CD8-positive, alpha-beta memory T cell (primary cell): ENCODE data around the gene PTRH1. TPM values are rescaled to one million over a fixed set of nuclear protein-coding genes. Genes with fewer than 3 reads are reported as not detected.

ENCODE experiments used
- CTCF ChIA-PET: fragments of 350-600 bp; sonication (Branson Sonifier 250); formaldehyde crosslinking; loops from one replicate; lab custom pipeline; 2021; ENCODE audit warnings: antibody characterized with exemption; lab: Charles Lee
- POLR2A ChIA-PET: fragments of 350-600 bp; sonication (Branson Sonifier 250); formaldehyde crosslinking; loops from one replicate; lab custom pipeline; 2021; ENCODE audit warnings: antibody characterized with exemption; lab: Charles Lee
- DNase-seq, 5 donors: peaks; one replicate each; pipeline versions ENCODE4 v3.0.0 to v3.0.0-alpha.2; 2020 to 2022; ENCODE audit warnings: mixed read lengths in 1 of 5
- H3K27ac ChIP-seq: one replicate; pipeline ENCODE4 v1.7.0; 2013; ENCODE audit warnings: low read depth, mild to moderate bottlenecking, low read length, moderate library complexity
- H3K27me3 ChIP-seq: 2 replicates; pipeline ENCODE4 v1.7.0; 2013; ENCODE audit warnings: low read length, mild to moderate bottlenecking; ENCODE audit not compliant: insufficient read depth, poor library complexity, severe bottlenecking
- H3K36me3 ChIP-seq: 2 replicates; pipeline ENCODE4 v1.7.0; 2013; ENCODE audit warnings: mild to moderate bottlenecking, low read length, moderate library complexity; ENCODE audit not compliant: insufficient read depth
- H3K4me1 ChIP-seq: 2 replicates; pipeline ENCODE4 v1.7.0; 2013; ENCODE audit warnings: mild to moderate bottlenecking, low read length, moderate library complexity; ENCODE audit not compliant: insufficient read depth
- H3K4me3 ChIP-seq: 2 replicates; pipeline ENCODE4 v1.7.0; 2013; ENCODE audit warnings: mild to moderate bottlenecking, low read length
- H3K9me3 ChIP-seq: 2 replicates; pipeline ENCODE4 v1.7.0; 2013; ENCODE audit warnings: mild to moderate bottlenecking, low read length
- H3K27ac Mint-ChIP-seq, 8 donors: one replicate each; pipeline ENCODE4 v1.8.0; 2020 to 2021; ENCODE audit warnings: mixed read lengths in 8 of 8, mild to moderate bottlenecking in 6 of 8, inconsistent platforms in 3 of 8, moderate library complexity in 3 of 8
- H3K27me3 Mint-ChIP-seq, 2 donors: one replicate each; pipeline ENCODE4 v1.8.0; 2020 to 2021; ENCODE audit warnings: mixed read lengths in 2 of 2, mild to moderate bottlenecking in 1 of 2, moderate library complexity in 1 of 2
- H3K36me3 Mint-ChIP-seq, 3 donors: one replicate each; pipeline ENCODE4 v1.8.0; 2020 to 2021; ENCODE audit warnings: mixed read lengths in 3 of 3, inconsistent platforms in 1 of 3, mild to moderate bottlenecking in 1 of 3
- H3K4me1 Mint-ChIP-seq, 3 donors: one replicate each; pipeline ENCODE4 v1.8.0; 2020 to 2021; ENCODE audit warnings: mixed read lengths in 3 of 3, inconsistent platforms in 1 of 3, mild to moderate bottlenecking in 1 of 3
- H3K4me3 Mint-ChIP-seq, 7 donors: one replicate each; pipeline ENCODE4 v1.8.0; 2020 to 2021; ENCODE audit warnings: mixed read lengths in 7 of 7, mild to moderate bottlenecking in 6 of 7, moderate library complexity in 4 of 7, inconsistent platforms in 2 of 7
- H3K9me3 Mint-ChIP-seq, 5 donors: one replicate each; pipeline ENCODE4 v1.8.0; 2020 to 2022; ENCODE audit warnings: mixed read lengths in 5 of 5, mild to moderate bottlenecking in 3 of 5, moderate library complexity in 2 of 5, inconsistent platforms in 1 of 5
- polyA plus RNA-seq: library from polyadenylated mRNA; unstranded; fragments of 300-500 nt; fragmentation: Illumina TruSeq; gene quantifications from one replicate; pipeline ENCODE4 v1.2.3, GENCODE V29; 2021
- total RNA-seq, 2 experiments: library from RNA; stranded (reverse); gene quantifications; one replicate each; pipeline ENCODE4 v1.2.3, GENCODE V29; 2021

PTRH1 gene
- total and polyA plus RNA-seq, 3 experiments from 2014 or later, result 34.4 to 40.7 (median 35.9) TPM

DNA sequence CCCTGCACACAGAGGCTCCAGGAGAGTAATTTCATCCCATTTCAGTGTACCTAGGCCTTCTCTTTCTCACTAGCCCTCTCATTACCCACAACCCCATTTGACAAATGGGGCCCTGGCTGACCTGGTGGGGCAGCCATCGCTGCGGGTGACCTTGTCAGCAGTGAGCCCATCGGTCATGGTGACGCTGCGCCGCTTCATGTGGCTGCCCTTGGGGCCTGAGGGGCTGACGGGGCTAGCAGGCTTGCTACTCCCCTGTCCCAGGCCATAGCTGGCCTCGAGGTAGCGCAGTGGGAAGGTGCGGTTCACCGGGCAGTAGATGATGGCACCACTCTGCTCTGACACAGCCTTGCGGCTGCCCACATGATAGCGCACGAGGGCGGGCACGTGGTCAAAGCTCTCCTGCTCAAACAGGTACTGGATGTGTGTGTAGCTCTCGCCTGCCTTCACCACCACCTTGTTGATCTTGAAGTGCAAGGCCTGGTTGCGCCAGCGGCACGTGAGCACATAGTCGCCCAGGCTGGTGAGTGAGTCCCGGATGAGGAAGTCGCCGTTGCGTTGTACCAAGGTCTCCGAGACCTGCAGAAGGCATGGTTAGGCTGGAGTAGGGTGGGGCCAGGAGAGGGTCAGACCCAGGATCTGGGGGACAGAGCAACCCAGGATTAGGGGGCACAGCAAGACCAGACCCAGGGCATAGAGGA, 33.8 kb upstream of the PTRH1 start:
- POLR2A ChIA-PET, result no interaction called here
- H3K9me3 ChIP-seq, result no peaks in the 10 kb centered on the region
- CTCF ChIA-PET, result interaction anchor here (1.1 to 2.4 kb wide), 2 partner anchors 15 to 20 kb away, joined by 3 to 7 read pairs; partner anchors contain the start of gene TOR2A

GRCh38 chr9:127746959-127747569, 31.6 kb upstream of the PTRH1 start:
- no peaks in the 10 kb centered on the region for H3K9me3 ChIP-seq
- H3K4me1 ChIP-seq, result peaks cover 11% of the 10 kb centered on the region
- no peaks in the 10 kb centered on the region for H3K27me3 ChIP-seq
- peak overlapping the region in 3 of 7 donors; percentile 29 to 73 (median 55) for H3K4me3 Mint-ChIP-seq
- H3K36me3 ChIP-seq, result peaks cover 60% of the 10 kb centered on the region
- H3K9me3 Mint-ChIP-seq, result no peaks in the 10 kb centered on the region
- ChIA-PET CTCF (interaction anchor here (0.8 to 2.4 kb wide), 8 partner anchors 9 to 122 kb away, joined by 3 to 7 read pairs (median 4); partner anchors contain the start of genes FPGS and TOR2A), POLR2A (interaction anchor here (0.7 to 1.3 kb wide), 2 partner anchors 12 to 24 kb away, joined by 3 to 7 read pairs; partner anchors contain the start of gene TOR2A)
- peak overlapping the region; percentile 68 to 94 (median 92) for H3K27ac Mint-ChIP-seq
- no peaks in the 10 kb centered on the region for H3K27me3 Mint-ChIP-seq
- no peak overlapping the region for H3K27ac ChIP-seq
- peaks cover 16 to 27% (median 21%) of the 10 kb centered on the region in 3 donors for H3K4me1 Mint-ChIP-seq
- peaks cover 4 to 90% (median 8%) of the 10 kb centered on the region in 3 donors for H3K36me3 Mint-ChIP-seq
- peak in 4 of 5 donors; percentile 19 to 77 (median 62) for DNase-seq
- no peak overlapping the region for H3K4me3 ChIP-seq

More for the DNA sequence above, 33.8 kb upstream of the PTRH1 start:
- Histone ChIP-seq H3K27me3 (no peaks in the 10 kb centered on the region), H3K36me3 (peaks cover 51% of the 10 kb centered on the region), H3K4me3 (no peak overlapping the region), H3K4me1 (peaks cover 11% of the 10 kb centered on the region), H3K27ac (no peak overlapping the region)
- no peak overlapping the region for H3K4me3 Mint-ChIP-seq
- H3K4me1 Mint-ChIP-seq, result peaks cover 16 to 36% (median 26%) of the 10 kb centered on the region in 3 donors
- no peak for DNase-seq
- no peaks in the 10 kb centered on the region for H3K27me3 Mint-ChIP-seq
- H3K9me3 Mint-ChIP-seq, result no peaks in the 10 kb centered on the region
- H3K36me3 Mint-ChIP-seq, result peaks cover 4 to 87% (median 6%) of the 10 kb centered on the region in 3 donors
- peak overlapping the region in 5 of 8 donors; percentile 11 to 82 (median 47) for H3K27ac Mint-ChIP-seq

GRCh38 chr9:127744398-127745110, 29.1 kb upstream of the PTRH1 start:
- CTCF ChIA-PET, result interaction anchor here (0.9 to 4.9 kb wide), 8 partner anchors 10 to 125 kb away, joined by 3 to 21 read pairs (median 6); partner anchors contain the start of genes CDK9 and TOR2A
- no peak overlapping the region for H3K4me3 Mint-ChIP-seq
- Histone ChIP-seq H3K36me3 (peaks cover 39% of the 10 kb centered on the region), H3K4me3 (no peak overlapping the region), H3K27ac (no peak overlapping the region), H3K9me3 (no peaks in the 10 kb centered on the region), H3K4me1 (peaks cover 11% of the 10 kb centered on the region), H3K27me3 (no peaks in the 10 kb centered on the region)
- H3K4me1 Mint-ChIP-seq, result peaks cover 6 to 17% (median 12%) of the 10 kb centered on the region in 3 donors
- peaks cover 0 to 88% (median 6%) of the 10 kb centered on the region in 3 donors for H3K36me3 Mint-ChIP-seq
- peak overlapping the region in 4 of 8 donors; percentile 39 to 95 (median 57) for H3K27ac Mint-ChIP-seq
- DNase-seq, result no peak
- no peaks in the 10 kb centered on the region for H3K27me3 Mint-ChIP-seq
- POLR2A ChIA-PET, result interaction anchor here (0.6 to 1.7 kb wide), 5 partner anchors 23 to 186 kb away, joined by 3 to 7 read pairs (median 5); no protein-coding TSS in a partner anchor
- no peaks in the 10 kb centered on the region for H3K9me3 Mint-ChIP-seq

DNA sequence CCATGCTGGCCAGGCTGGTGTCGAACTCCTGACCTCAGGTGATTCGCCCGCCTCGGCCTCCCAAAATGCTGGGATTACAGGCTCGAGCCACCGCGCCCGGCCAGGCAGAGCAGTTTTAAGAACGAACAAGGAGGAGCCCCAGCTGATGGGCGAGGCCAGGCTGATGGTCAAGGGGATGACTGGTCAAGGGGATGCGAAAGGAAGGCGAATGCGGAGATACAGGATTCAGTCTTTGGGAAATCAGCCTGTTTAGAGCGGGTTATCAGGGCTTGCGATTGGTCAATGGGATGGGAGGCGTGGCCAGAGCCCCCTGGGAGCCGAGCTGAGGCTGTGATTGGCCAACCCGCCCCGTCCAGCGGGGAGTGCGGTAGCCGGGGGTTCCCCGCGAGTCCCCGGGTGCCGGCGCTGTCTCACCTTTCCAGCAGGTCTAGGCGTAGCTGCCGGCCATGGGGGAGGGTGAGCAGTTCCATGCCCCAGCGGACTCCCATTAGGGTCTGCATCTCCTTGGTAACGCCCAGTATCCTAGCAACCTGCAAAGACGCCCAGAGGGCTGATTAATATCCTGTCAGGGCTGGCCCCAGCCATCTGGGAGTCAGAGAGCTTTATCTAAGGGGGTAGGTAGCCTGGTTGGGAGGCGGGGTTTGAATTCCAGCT, 27.1 kb upstream of the PTRH1 start:
- Mint-ChIP-seq H3K27ac (peak overlapping the region in 1 of 8 donors; percentile 52), H3K36me3 (peaks cover 0 to 87% (median 12%) of the 10 kb centered on the region in 3 donors), H3K4me3 (no peak overlapping the region), H3K4me1 (peaks cover 6 to 10% (median 8%) of the 10 kb centered on the region in 3 donors), H3K27me3 (no peaks in the 10 kb centered on the region), H3K9me3 (no peaks in the 10 kb centered on the region)
- peaks cover 20% of the 10 kb centered on the region for H3K36me3 ChIP-seq
- DNase-seq, result no peak
- CTCF ChIA-PET, result interaction anchor here (1.6 to 4.9 kb wide), 3 partner anchors 8 to 127 kb away, joined by 7 to 21 read pairs (median 14); partner anchors contain the start of genes CDK9 and TOR2A
- POLR2A ChIA-PET, result interaction anchor here (1.3 kb wide), 1 partner anchor 28 kb away, joined by 5 read pairs; no protein-coding TSS in a partner anchor
- H3K27me3 ChIP-seq, result no peaks in the 10 kb centered on the region
- no peak overlapping the region for H3K4me3 ChIP-seq
- peaks cover 6% of the 10 kb centered on the region for H3K4me1 ChIP-seq
- no peaks in the 10 kb centered on the region for H3K9me3 ChIP-seq
- no peak overlapping the region for H3K27ac ChIP-seq

- ChIA-PET CTCF (interaction anchor here (4.9 kb wide), 1 partner anchor 43 kb away, joined by 21 read pairs; the partner anchor contains the start of gene CDK9), POLR2A (interaction anchor here (0.7 to 1.3 kb wide), 2 partner anchors 29 to 44 kb away, joined by 5 to 7 read pairs; partner anchors contain the start of gene CDK9)
- Histone ChIP-seq H3K4me3 (no peak overlapping the region), H3K9me3 (no peaks in the 10 kb centered on the region), H3K4me1 (peaks cover 2% of the 10 kb centered on the region), H3K27ac (no peak overlapping the region), H3K27me3 (no peaks in the 10 kb centered on the region), H3K36me3 (peaks cover 20% of the 10 kb centered on the region)
- Mint-ChIP-seq H3K4me1 (peaks cover 3 to 7% (median 3%) of the 10 kb centered on the region in 3 donors), H3K36me3 (peaks cover 0 to 84% (median 12%) of the 10 kb centered on the region in 3 donors), H3K4me3 (no peak overlapping the region), H3K9me3 (no peaks in the 10 kb centered on the region), H3K27ac (peak overlapping the region in 3 of 8 donors; percentile 75 to 93 (median 89)), H3K27me3 (no peaks in the 10 kb centered on the region)
- DNase-seq, result no peak
Observed at GRCh38 chr9:127741831-127742434, 26.5 kb upstream of the PTRH1 start.

DNA sequence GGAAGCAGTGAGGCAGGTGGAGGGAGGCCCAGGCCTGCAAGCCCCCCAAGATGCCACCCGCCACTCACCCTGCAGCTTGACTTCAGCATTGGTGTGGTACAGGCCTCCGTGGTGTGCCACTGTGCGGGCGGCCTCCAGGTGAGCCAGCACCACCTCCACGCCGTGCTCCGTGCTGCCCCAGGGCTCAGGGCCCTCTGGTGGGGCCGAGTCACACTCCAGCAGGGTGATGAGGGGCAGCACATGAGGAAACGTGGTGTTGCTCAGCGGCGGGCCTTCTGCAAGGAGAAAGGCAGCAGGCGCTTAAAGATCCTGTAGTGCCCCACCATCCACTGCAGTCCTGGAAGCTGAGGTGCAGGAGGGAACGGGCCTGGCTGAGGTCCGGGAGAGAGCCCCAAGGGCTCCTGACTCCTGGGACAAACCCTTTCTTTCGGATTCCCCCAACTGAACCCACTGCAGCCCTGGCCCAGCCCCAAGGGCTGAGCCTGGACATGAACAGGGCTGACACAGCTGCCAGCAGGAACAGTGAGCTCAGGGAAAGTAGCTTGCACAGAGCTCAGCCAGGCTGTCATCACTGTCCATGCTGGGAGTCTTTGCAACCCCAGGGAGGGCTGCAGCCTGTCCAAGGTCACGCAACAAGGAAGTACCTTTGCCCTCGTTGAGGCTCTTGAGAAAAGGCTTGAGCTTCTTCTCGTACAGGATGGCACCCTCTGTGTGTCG, 24.3 kb upstream of the PTRH1 start:
- H3K36me3 Mint-ChIP-seq, result peaks cover 0 to 68% (median 11%) of the 10 kb centered on the region in 3 donors
- Histone ChIP-seq H3K36me3 (peaks cover 14% of the 10 kb centered on the region), H3K4me1 (peaks cover 7% of the 10 kb centered on the region), H3K9me3 (no peaks in the 10 kb centered on the region), H3K4me3 (no peak overlapping the region), H3K27me3 (no peaks in the 10 kb centered on the region), H3K27ac (no peak overlapping the region)
- no peak for DNase-seq
- no peaks in the 10 kb centered on the region for H3K9me3 Mint-ChIP-seq
- no peak overlapping the region for H3K4me3 Mint-ChIP-seq
- no peaks in the 10 kb centered on the region for H3K27me3 Mint-ChIP-seq
- POLR2A ChIA-PET, result no interaction called here
- H3K27ac Mint-ChIP-seq, result peak overlapping the region in 1 of 8 donors; percentile 68
- H3K4me1 Mint-ChIP-seq, result peaks cover 6 to 12% (median 10%) of the 10 kb centered on the region in 3 donors
- CTCF ChIA-PET, result interaction anchor here (0.9 to 1.4 kb wide), 2 partner anchors 29 to 131 kb away, joined by 3 read pairs; no protein-coding TSS in a partner anchor
